Ovary (tissue), 9 donors: ENCODE measurements around the gene STARD8. TPM values are rescaled to one million over a fixed set of nuclear protein-coding genes. Genes with fewer than 3 reads are reported as not detected.

Experiments
- DNase-seq, 5 donors: peaks; one replicate each; pipeline ENCODE4 v3.0.0-alpha.2; 2019 to 2020
- H3K27ac ChIP-seq, 2 donors: fragments of 200-600 bp; one replicate each; pipeline versions ENCODE4 v1.5.1 to v1.8.0; 2019 to 2022
- H3K27me3 ChIP-seq: fragments of 200-600 bp; one replicate; pipeline ENCODE4 v1.8.0; 2022
- H3K36me3 ChIP-seq: fragments of 200-600 bp; sonication (generic); one replicate; pipeline ENCODE4 v1.5.1; 2019
- H3K4me1 ChIP-seq: one replicate; pipeline ENCODE4 v1.8.1; 2013; ENCODE audit warnings: mild to moderate bottlenecking, moderate library complexity; ENCODE audit not compliant: insufficient read depth
- H3K4me3 ChIP-seq: fragments of 200-600 bp; sonication (generic); one replicate; pipeline ENCODE4 v1.5.1; 2017
- H3K9me3 ChIP-seq, 2 donors: fragments of 200-600 bp in 1 of 2; sonication (generic) in 1 of 2; one replicate each; pipeline versions ENCODE4 v1.5.1 to v1.8.1; 2013 to 2019; ENCODE audit warnings: mild to moderate bottlenecking in 1 of 2, moderate library complexity in 1 of 2
- CTCF ChIP-seq, 3 donors: fragments of 450-650 bp in 2 of 3; fragments of 200-600 bp in 1 of 3; IDR thresholded peaks; one replicate each; pipeline versions ENCODE4 v1.5.1 to v1.8.0; 2016 to 2022; ENCODE audit warnings: antibody characterized with exemption in 3 of 3, mild to moderate bottlenecking in 1 of 3
- EP300 ChIP-seq: sonication (generic); formaldehyde crosslinking; IDR thresholded peaks from one replicate; pipeline ENCODE4 v1.6.1; 2017; ENCODE audit warnings: antibody characterized with exemption
- POLR2A ChIP-seq: fragments of 450-650 bp; IDR thresholded peaks from one replicate; pipeline ENCODE4 v1.6.1; 2017; ENCODE audit warnings: antibody characterized with exemption, mild to moderate bottlenecking, moderate library complexity
- WGBS, 3 donors: extraction: QIAGEN DNeasy Blood & Tissue Kit in 1 of 3; methylation state at CpG; one replicate each; pipeline versions ENCODE4 v1.1.5 to v1.1.7; 2013 to 2017; 5-methylcytosine and 5-hydroxymethylcytosine counted together
- intact Hi-C, 4 donors: fragments of 100-400 bp; cut with DNase I; formaldehyde crosslinking; loops; one replicate each; pipeline versions ENCODE4 v1.11.0 to v1.15.1; 2022 to 2023
- polyA plus RNA-seq, 2 donors: library from polyadenylated mRNA; stranded (reverse); fragments of 200-250 nt in 1 of 2; fragments of 350-450 nt in 1 of 2; fragmentation: Illumina TruSeq in 1 of 2; extraction: RNeasy Lipid Tissue Mini Kit (QIAGEN cat#74804) in 1 of 2; gene quantifications; one replicate each; pipeline ENCODE4 v1.2.3, GENCODE V29; 2013 to 2014
- total RNA-seq, 7 donors: library from RNA; depleted of rRNA in 2 of 7; stranded (reverse); fragments of >200 nt in 2 of 7; fragmentation: NEBNext Ultra II Directional in 3 of 7; extraction: Animal tissue kit (Norgen Biotek cat#: 25700) in 3 of 7; gene quantifications; one replicate each; pipeline versions ENCODE4 v1.1.0 to v1.2.4, GENCODE V29; 2016 to 2023
- donor health status: DM: no; HTN: no; CAD: no; lungs with moderate emphysema.
- donor health status: DM: no; HTN: no; CAD: no.
- donor health status: Bipolar disorder and iron deficiency.
- donor health status: DM: yes; HTN: yes; CAD: no.
- donor health status: DM: no; HTN: no; CAD: no.
- donor health status: DM: yes; HTN: yes; CAD: no.

STARD8 gene
- total and polyA plus RNA-seq, 9 donors = 2.3 to 7.8 (median 4.6) TPM

GRCh38 chrX:68660746-68661145, 13.3 kb downstream of the STARD8 start:
- H3K4me3 ChIP-seq = no peak overlapping the region
- WGBS, 3 donors = 71 to 75% (median 73%) methylated on average over 4 of the region's 4 CpGs
- H3K9me3 ChIP-seq = no peaks in the 10 kb centered on the region
- H3K36me3 ChIP-seq = no peaks in the 10 kb centered on the region
- TF ChIP-seq CTCF (IDR thresholded peaks at IDR 0.05) = no peak
- TF ChIP-seq POLR2A = no peak
- TF ChIP-seq EP300 = no peak
- H3K4me1 ChIP-seq = no peaks in the 10 kb centered on the region
- no peaks in the 10 kb centered on the region for H3K27me3 ChIP-seq
- intact Hi-C loops = no loop called here
- no peak overlapping the region for H3K27ac ChIP-seq
- DNase-seq = no peak

GRCh38 chrX:68665502-68665901, 18.0 kb downstream of the STARD8 start:
- no peaks in the 10 kb centered on the region for H3K27me3 ChIP-seq
- no peaks in the 10 kb centered on the region for H3K9me3 ChIP-seq
- DNase-seq = no peak
- TF ChIP-seq CTCF (IDR thresholded peaks at IDR 0.05) = no peak
- TF ChIP-seq POLR2A = no peak
- no peak for TF ChIP-seq EP300
- intact Hi-C loops = no loop called here
- H3K27ac ChIP-seq = no peak overlapping the region
- H3K4me3 ChIP-seq = no peak overlapping the region
- WGBS, 3 donors = 47 to 63% (median 52%) methylated on average over 9 of the region's 9 CpGs
- no peaks in the 10 kb centered on the region for H3K36me3 ChIP-seq
- no peaks in the 10 kb centered on the region for H3K4me1 ChIP-seq

GRCh38 chrX:68666580-68666979, 19.1 kb downstream of the STARD8 start:
- 87 to 88% (median 87%) methylated on average over 5 of the region's 5 CpGs for WGBS, 3 donors
- no peak for TF ChIP-seq EP300
- TF ChIP-seq CTCF (IDR thresholded peaks at IDR 0.05) = no peak
- TF ChIP-seq POLR2A = no peak
- intact Hi-C loops = no loop called here
- Histone ChIP-seq H3K4me3 (no peak overlapping the region), H3K36me3 (no peaks in the 10 kb centered on the region), H3K27me3 (no peaks in the 10 kb centered on the region), H3K9me3 (no peaks in the 10 kb centered on the region), H3K27ac (no peak overlapping the region), H3K4me1 (peaks cover 2% of the 10 kb centered on the region)
- DNase-seq = no peak

- Histone ChIP-seq H3K36me3 (no peaks in the 10 kb centered on the region), H3K9me3 (no peaks in the 10 kb centered on the region), H3K27me3 (no peaks in the 10 kb centered on the region), H3K4me3 (no peak overlapping the region), H3K4me1 (peaks cover 4% of the 10 kb centered on the region), H3K27ac (no peak overlapping the region)
- intact Hi-C loops = no loop called here
- DNase-seq = no peak
- 65 to 70% (median 68%) methylated on average over 10 of the region's 10 CpGs for WGBS, 3 donors
- TF ChIP-seq POLR2A = no peak
- no peak for TF ChIP-seq CTCF (IDR thresholded peaks at IDR 0.05)
- TF ChIP-seq EP300 = no peak
Observed at GRCh38 chrX:68669094-68669860, 21.8 kb downstream of the STARD8 start.
